Measurements from ENCODE around the gene ADAMTS19. TPM values are rescaled to one million over a fixed set of nuclear protein-coding genes. Genes with fewer than 3 reads are reported as not detected.
"Not testable (repeated sequence)": the region's sequence is repeated elsewhere in the genome, so short reads cannot be mapped to it uniquely, and the experiment has no call there.

ADAMTS19 gene
- total RNA-seq, 4 donors from 2014 or later = 0.67 to 3.3 (median 1.3) TPM

GRCh38 chr5:129547137-129547536, 87.0 kb downstream of the ADAMTS19 start:
- no peak for DNase-seq
- no peak overlapping the region for H3K27ac ChIP-seq
- TF ChIP-seq POLR2A (IDR thresholded peaks at IDR 0.05) = no peak
- no peak for TF ChIP-seq CTCF (IDR thresholded peaks at IDR 0.05)
- H3K36me3 ChIP-seq = no peaks in the 10 kb centered on the region
- H3K9me3 ChIP-seq = no peaks in the 10 kb centered on the region
- no peaks in the 10 kb centered on the region for H3K27me3 ChIP-seq
- H3K4me3 ChIP-seq = no peak overlapping the region
- no peaks in the 10 kb centered on the region for H3K4me1 ChIP-seq

DNA sequence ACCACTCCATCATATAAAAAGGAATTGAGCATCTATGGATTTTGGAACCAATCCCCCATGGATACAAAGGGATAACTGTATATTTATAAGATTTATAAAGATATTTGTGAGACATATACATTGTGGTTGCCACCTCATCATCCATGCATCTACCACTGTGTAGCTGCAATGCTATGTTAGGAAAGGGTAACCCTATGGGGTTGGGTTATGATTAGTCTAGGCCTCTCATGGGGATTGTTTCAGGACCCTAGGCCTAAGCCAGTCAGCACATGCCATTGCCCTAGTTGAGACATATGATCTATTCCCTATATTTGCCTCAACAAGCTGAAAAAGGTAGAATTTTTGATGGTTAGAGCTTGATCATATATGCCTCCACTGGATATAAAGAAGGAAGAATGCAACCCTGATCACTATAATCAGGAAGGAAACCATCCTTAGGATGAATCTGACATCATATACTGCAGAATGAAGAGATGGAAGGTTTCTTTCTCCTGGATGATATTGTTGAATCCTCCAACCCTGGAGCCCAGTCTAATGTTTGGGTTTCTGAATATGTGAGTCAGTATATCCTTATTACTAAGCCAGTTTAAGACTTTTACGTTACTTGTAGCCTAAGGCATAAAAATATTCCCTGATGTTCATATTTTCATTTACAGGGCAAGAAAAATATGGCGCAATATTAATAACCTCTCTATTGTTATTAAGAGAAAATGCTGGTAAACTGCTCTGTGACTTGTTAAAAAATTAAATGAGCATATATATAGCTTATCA, 94.2 kb downstream of the ADAMTS19 start:
- H3K36me3 ChIP-seq = no peaks in the 10 kb centered on the region

GRCh38 chr5:129563585-129563984, 103.5 kb downstream of the ADAMTS19 start:
- no peaks in the 10 kb centered on the region for H3K4me1 ChIP-seq
- no peaks in the 10 kb centered on the region for H3K9me3 ChIP-seq
- TF ChIP-seq POLR2A (IDR thresholded peaks at IDR 0.05) (no peak), CTCF (IDR thresholded peaks at IDR 0.05) (no peak)
- no peak overlapping the region for H3K4me3 ChIP-seq
- no peaks in the 10 kb centered on the region for H3K27me3 ChIP-seq
- no peak overlapping the region for H3K27ac ChIP-seq
- no peaks in the 10 kb centered on the region for H3K36me3 ChIP-seq
- DNase-seq = no peak

More for the DNA sequence above, 94.2 kb downstream of the ADAMTS19 start:
- no peak overlapping the region for H3K27ac ChIP-seq
- H3K4me1 ChIP-seq = no peaks in the 10 kb centered on the region
- no peak overlapping the region for H3K4me3 ChIP-seq
- no peaks in the 10 kb centered on the region for H3K9me3 ChIP-seq
- H3K27me3 ChIP-seq = no peaks in the 10 kb centered on the region
- no peak for DNase-seq
- TF ChIP-seq CTCF (IDR thresholded peaks at IDR 0.05) (no peak), POLR2A (IDR thresholded peaks at IDR 0.05) (no peak)

DNA sequence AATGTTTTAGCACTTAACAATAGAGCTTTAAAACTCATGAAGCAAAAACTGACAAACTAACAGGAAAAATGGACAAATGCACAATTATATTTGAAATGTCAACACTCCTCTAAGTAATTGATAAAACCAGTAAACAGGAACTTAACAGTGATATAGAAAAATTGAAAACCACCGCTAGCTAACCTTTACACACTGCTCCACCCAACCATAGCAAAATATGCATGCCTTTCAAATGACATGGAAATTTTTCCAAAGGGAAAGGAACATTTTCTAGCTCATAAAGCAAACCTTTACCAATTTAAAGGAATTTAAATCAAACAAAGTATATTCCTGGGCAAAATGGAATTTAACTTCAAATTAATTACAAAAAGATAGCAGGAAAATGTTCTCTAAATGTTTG, 109.2 kb downstream of the ADAMTS19 start:
- Histone ChIP-seq H3K36me3 (no peaks in the 10 kb centered on the region), H3K27me3 (no peaks in the 10 kb centered on the region), H3K27ac (no peak overlapping the region), H3K9me3 (no peaks in the 10 kb centered on the region), H3K4me1 (no peaks in the 10 kb centered on the region), H3K4me3 (no peak overlapping the region)
- TF ChIP-seq CTCF (IDR thresholded peaks at IDR 0.05) (no peak), POLR2A (IDR thresholded peaks at IDR 0.05) (no peak)
- DNase-seq = no peak

DNA sequence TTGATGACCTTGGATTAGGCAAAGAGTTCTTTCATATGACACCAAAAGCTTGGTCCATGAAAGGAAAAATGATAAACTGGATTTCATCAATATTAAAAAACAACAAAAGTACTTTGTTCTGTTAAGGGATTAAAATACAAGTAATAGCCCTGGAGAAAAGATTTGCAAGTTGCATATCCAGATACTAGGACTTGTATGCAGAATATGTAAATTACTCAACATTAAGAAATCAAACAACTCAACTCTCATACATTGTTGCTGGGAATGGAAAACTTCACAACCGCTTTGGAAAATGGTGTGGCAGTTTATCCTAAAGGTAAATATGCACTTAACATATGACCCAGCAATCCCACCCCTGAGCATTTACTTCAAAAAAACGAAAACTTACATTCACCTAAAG, 112.0 kb downstream of the ADAMTS19 start:
- no peak overlapping the region for H3K27ac ChIP-seq
- no peak overlapping the region for H3K4me3 ChIP-seq
- no peak for DNase-seq
- no peaks in the 10 kb centered on the region for H3K27me3 ChIP-seq
- TF ChIP-seq POLR2A (IDR thresholded peaks at IDR 0.05) (no peak), CTCF (IDR thresholded peaks at IDR 0.05) (no peak)
- H3K4me1 ChIP-seq = no peaks in the 10 kb centered on the region
- H3K36me3 ChIP-seq = no peaks in the 10 kb centered on the region
- no peaks in the 10 kb centered on the region for H3K9me3 ChIP-seq

- H3K4me1 ChIP-seq, H3K27me3 ChIP-seq, H3K36me3 ChIP-seq: not testable (repeated sequence)
Measured at GRCh38 chr5:129584496-129584895, 124.4 kb downstream of the ADAMTS19 start.

More at GRCh38 chr5:129584496-129584895, 124.4 kb downstream of the ADAMTS19 start:
- not testable (repeated sequence) for DNase-seq, H3K9me3 ChIP-seq, H3K4me3 ChIP-seq, H3K27ac ChIP-seq

Measured in Peyer's patch (tissue), 4 donors.